HepG2 (cell line): ENCODE data around the gene CRYGA. TPM values are rescaled to one million over a fixed set of nuclear protein-coding genes. Genes with fewer than 3 reads are reported as not detected.

Source experiments
- CCDC6 ChIP-seq: sonication (generic); formaldehyde crosslinking; IDR thresholded peaks from 2 replicates; pipeline ENCODE4 v1.8.1; 2022; ENCODE audit warnings: mild to moderate bottlenecking, missing genetic modification reagents, moderate library complexity
- CHD2 ChIP-seq: IDR thresholded peaks from 2 replicates; pipeline ENCODE4 v1.6.1; 2011; ENCODE audit warnings: low read depth, low read length, improper control_type of control experiment
- CHD4 ChIP-seq: fragments of 200-600 bp; sonication (generic); IDR thresholded peaks from 2 replicates; pipeline ENCODE4 v1.7.0; 2017; ENCODE audit warnings: mild to moderate bottlenecking, low read length, borderline replicate concordance
- DDIT3 ChIP-seq: sonication (generic); formaldehyde crosslinking; IDR thresholded peaks from 2 replicates; pipeline ENCODE4 v1.4.0; 2020; ENCODE audit warnings: mild to moderate bottlenecking, missing genetic modification reagents
- FOXA3 ChIP-seq: IDR thresholded peaks from 2 replicates; pipeline ENCODE4 v1.6.1; 2016; ENCODE audit warnings: missing genetic modification reagents, missing compliant biosample characterization
- ISL2 ChIP-seq: sonication (generic); formaldehyde crosslinking; IDR thresholded peaks from 2 replicates; pipeline ENCODE4 v1.5.0; 2020; ENCODE audit warnings: missing genetic modification reagents
- KAT7 ChIP-seq: IDR thresholded peaks from 2 replicates; pipeline ENCODE4 v1.6.1; 2018; ENCODE audit warnings: borderline replicate concordance, missing compliant biosample characterization
- KLF9 ChIP-seq: IDR thresholded peaks from 2 replicates; pipeline ENCODE4 v1.6.1; 2016; ENCODE audit warnings: low read depth
- RNF219 ChIP-seq: sonication (generic); formaldehyde crosslinking; IDR thresholded peaks from 2 replicates; pipeline ENCODE4 v1.5.0; 2020; ENCODE audit warnings: mild to moderate bottlenecking, missing genetic modification reagents
- THYN1 ChIP-seq: sonication (generic); formaldehyde crosslinking; IDR thresholded peaks from 2 replicates; pipeline ENCODE4 v1.8.1; 2023; ENCODE audit warnings: low read depth, mild to moderate bottlenecking, moderate library complexity, missing genetic modification reagents, borderline replicate concordance
- ZBTB39 ChIP-seq: sonication (generic); formaldehyde crosslinking; IDR thresholded peaks from 2 replicates; pipeline ENCODE4 v1.5.0; 2020; ENCODE audit warnings: missing genetic modification reagents
- ZBTB7A ChIP-seq: sonication (generic); formaldehyde crosslinking; IDR thresholded peaks from 2 replicates; pipeline ENCODE4 v1.8.0; 2022; ENCODE audit warnings: mild to moderate bottlenecking, missing genetic modification reagents
- ZFX ChIP-seq: sonication (generic); formaldehyde crosslinking; IDR thresholded peaks from 2 replicates; pipeline ENCODE4 v1.4.0; 2020; ENCODE audit warnings: mild to moderate bottlenecking, low read depth, missing genetic modification reagents, moderate library complexity
- ZNF703 ChIP-seq: sonication (generic); formaldehyde crosslinking; IDR thresholded peaks from 2 replicates; pipeline ENCODE4 v1.5.1; 2020; ENCODE audit warnings: missing genetic modification reagents, mild to moderate bottlenecking, moderate library complexity, borderline replicate concordance
- ZNF737 ChIP-seq: sonication (generic); formaldehyde crosslinking; IDR thresholded peaks from 2 replicates; pipeline ENCODE4 v1.5.0; 2020; ENCODE audit warnings: missing genetic modification reagents, mild to moderate bottlenecking, borderline replicate concordance
- ZNF746 ChIP-seq: sonication (generic); formaldehyde crosslinking; IDR thresholded peaks from 2 replicates; pipeline ENCODE4 v1.8.0; 2022; ENCODE audit warnings: mild to moderate bottlenecking, missing genetic modification reagents
- ZNF770 ChIP-seq: sonication (generic); formaldehyde crosslinking; IDR thresholded peaks from 2 replicates; pipeline ENCODE4 v1.5.0; 2020; ENCODE audit warnings: mild to moderate bottlenecking, missing genetic modification reagents
- polyA plus RNA-seq, 8 experiments: library from polyadenylated mRNA; depleted of rRNA in 3 of 8; stranded (reverse) in 7 of 8; unstranded in 1 of 8; fragments of >200 nt; fragmentation: Illumina TruSeq in 4 of 8; extraction: Trizol in 4 of 8; gene quantifications; 2 replicates each; pipeline versions ENCODE4 v1.2.1 to v1.2.3, GENCODE V29; 2011 to 2016; ENCODE audit warnings: low read depth in 4 of 8, missing spikeins in 1 of 8, mixed read lengths in 1 of 8; ENCODE audit not compliant: insufficient read depth in 1 of 8
- total RNA-seq, 5 experiments: library from RNA; depleted of rRNA; stranded (reverse); fragments of >200 nt; fragmentation: Illumina TruSeq; extraction: Trizol; gene quantifications; 2 replicates each; pipeline ENCODE4 v1.2.3, GENCODE V29; 2016; ENCODE audit warnings: low read depth in 1 of 5

The CRYGA gene
- total and polyA plus RNA-seq, 2 of the 13 experiments (the other 11 are each of a cell fraction or from before 2014, with no cell fraction given), result not detected

- no peak for TF ChIP-seq ZBTB39 (CRISPR knock-in tag)
- TF ChIP-seq DDIT3 (CRISPR knock-in tag), result no peak
- peak; percentile 50; the same call in 1 of the 2 replicates for TF ChIP-seq FOXA3
- TF ChIP-seq KAT7, result peak; percentile 37; the same call in 1 of the 2 replicates
- peak; percentile 74; the same call in 1 of the 2 replicates for TF ChIP-seq CCDC6 (CRISPR knock-in tag)
- peak; percentile 83 for TF ChIP-seq ZFX (CRISPR knock-in tag)
- peak; percentile 56 for TF ChIP-seq ZNF770 (CRISPR knock-in tag)
- peak; percentile 42; the same call in 1 of the 2 replicates for TF ChIP-seq ZNF703 (CRISPR knock-in tag)
- no peak for TF ChIP-seq THYN1 (CRISPR knock-in tag)
- TF ChIP-seq ZNF737 (CRISPR knock-in tag), result no peak
- peak; percentile 24; the same call in 1 of the 2 replicates for TF ChIP-seq ISL2 (CRISPR knock-in tag)
- no peak for TF ChIP-seq ZBTB7A (CRISPR knock-in tag)
- TF ChIP-seq RNF219 (CRISPR knock-in tag), result no peak; the same call in 1 of the 2 replicates
- 0 out of 2 replicates have a peak, but pooled peaks have one; percentile 39 for TF ChIP-seq KLF9 (CRISPR knock-in tag)
- TF ChIP-seq ZNF746 (CRISPR knock-in tag), result no peak; the same call in 1 of the 2 replicates
- TF ChIP-seq CHD4, result 0 out of 2 replicates have a peak, but pooled peaks have one; percentile 31
- no peak for TF ChIP-seq CHD2
These were observed 33.4 kb downstream of the CRYGA start, which contains the start of gene CRYGC (continued) for GRCh38 chr2:208129744-208130711.
